SK-N-SH (cell line): ENCODE data around the gene MCUB. TPM values are rescaled to one million over a fixed set of nuclear protein-coding genes. Genes with fewer than 3 reads are reported as not detected.

ENCODE experiments used
- CTCF ChIA-PET: fragments of 300-600, 350-600 bp; formaldehyde crosslinking; extraction: SDS; loops from one replicate; lab custom pipeline; 2021; lab: Yijun Ruan, JAX
- POLR2A ChIA-PET: fragments of 350-600 bp; sonication (Branson Sonifier 250); formaldehyde crosslinking; extraction: SDS; loops from one replicate; lab custom pipeline; 2020; ENCODE audit warnings: antibody characterized with exemption, inconsistent platforms; lab: Yijun Ruan, JAX
- DNase-seq: peaks from one replicate; pipeline ENCODE4 v3.0.0; 2012
- H2AFZ ChIP-seq: fragments of 200-600 bp; sonication (generic); 2 replicates; pipeline ENCODE4 v1.8.1; 2016; ENCODE audit warnings: antibody characterized with exemption, mild to moderate bottlenecking, low read depth
- H3F3A ChIP-seq: fragments of 200-600 bp; sonication (generic); replicated peaks from 2 replicates; pipeline ENCODE3; 2016; ENCODE audit warnings: antibody characterized with exemption, mild to moderate bottlenecking; ENCODE audit not compliant: insufficient read depth
- H3K27ac ChIP-seq, 2 experiments: fragments of 200-500 bp in 1 of 2; fragments of 200-600 bp in 1 of 2; sonication (Bioruptor generic) in 1 of 2; sonication (generic), shearing (Covaris generic) in 1 of 2; 2 replicates each; pipeline versions ENCODE4 v1.5.1 to v1.6.1; 2014 to 2016; ENCODE audit warnings: low read depth in 2 of 2, inconsistent platforms in 1 of 2, low read length in 1 of 2, mild to moderate bottlenecking in 1 of 2, mixed read lengths in 1 of 2
- H3K27me3 ChIP-seq: fragments of 200-600 bp; sonication (generic), shearing (Covaris generic); 2 replicates; pipeline ENCODE4 v1.6.1; 2016; ENCODE audit warnings: mixed run types; ENCODE audit not compliant: insufficient read depth
- H3K36me3 ChIP-seq, 2 experiments: fragments of 200-500 bp in 1 of 2; fragments of 200-600 bp in 1 of 2; sonication (Bioruptor generic) in 1 of 2; sonication (generic) in 1 of 2; replicated peaks in 1 of 2; 2 replicates each; pipeline versions ENCODE3 to v1.5.1; 2014 to 2016; ENCODE audit warnings: low read length in 1 of 2, mild to moderate bottlenecking in 1 of 2; ENCODE audit not compliant: insufficient read depth in 2 of 2, control insufficient read depth in 1 of 2
- H3K4me1 ChIP-seq, 2 experiments: fragments of 200-500 bp in 1 of 2; fragments of 200-600 bp in 1 of 2; sonication (Bioruptor generic) in 1 of 2; sonication (generic), shearing (Covaris generic) in 1 of 2; 2 replicates each; pipeline versions ENCODE4 v1.5.1 to v1.6.1; 2014 to 2016; ENCODE audit warnings: low read depth in 1 of 2, low read length in 1 of 2, mixed run types in 1 of 2; ENCODE audit not compliant: insufficient read depth in 2 of 2, control insufficient read depth in 1 of 2
- H3K4me2 ChIP-seq: fragments of 200-600 bp; sonication (generic), shearing (Covaris generic); 2 replicates; pipeline ENCODE4 v1.6.1; 2017; ENCODE audit warnings: mixed run types
- H3K4me3 ChIP-seq, 2 experiments: fragments of 200-500 bp in 1 of 2; fragments of 200-600 bp in 1 of 2; sonication (Bioruptor generic) in 1 of 2; sonication (generic), shearing (Covaris generic) in 1 of 2; 2 replicates each; pipeline versions ENCODE4 v1.5.1 to v1.8.1; 2014 to 2016; ENCODE audit warnings: low read depth in 2 of 2, inconsistent platforms in 1 of 2, low read length in 1 of 2, mild to moderate bottlenecking in 1 of 2, mixed read lengths in 1 of 2, moderate library complexity in 1 of 2
- H3K79me2 ChIP-seq: fragments of 200-600 bp; sonication (generic); 2 replicates; pipeline ENCODE4 v1.8.1; 2017; ENCODE audit warnings: mild to moderate bottlenecking; ENCODE audit not compliant: insufficient read depth
- H3K9ac ChIP-seq: fragments of 200-600 bp; sonication (generic); 2 replicates; pipeline ENCODE4 v1.6.1; 2017; ENCODE audit warnings: mixed run types
- H3K9me2 ChIP-seq: fragments of 200-600 bp; sonication (generic); 2 replicates; pipeline ENCODE4 v1.6.1; 2017; ENCODE audit warnings: mixed run types
- H3K9me3 ChIP-seq: fragments of 200-600 bp; sonication (generic); 2 replicates; pipeline ENCODE4 v1.6.1; 2017; ENCODE audit warnings: mixed run types, mild to moderate bottlenecking, moderate library complexity
- H4K20me1 ChIP-seq: fragments of 200-600 bp; sonication (generic); 2 replicates; pipeline ENCODE4 v1.6.1; 2017; ENCODE audit warnings: mild to moderate bottlenecking, mixed run types; ENCODE audit not compliant: insufficient read depth
- CHD2 ChIP-seq: fragments of 150-350 bp; IDR thresholded peaks from 2 replicates; pipeline ENCODE4 v1.6.1; 2018; ENCODE audit warnings: low read length; ENCODE audit not compliant: partially characterized antibody
- CTCF ChIP-seq: fragments of 200-600 bp; sonication (generic); IDR thresholded peaks from 2 replicates; pipeline ENCODE4 v1.6.1; 2017; ENCODE audit warnings: antibody characterized with exemption, mild to moderate bottlenecking, moderate library complexity
- ELF1 ChIP-seq: IDR thresholded peaks from 2 replicates; pipeline ENCODE4 v1.4.0; 2012
- EZH2phosphoT487 ChIP-seq: fragments of 200-600 bp; sonication (generic); IDR thresholded peaks from 2 replicates; pipeline ENCODE4 v1.6.1; 2017; ENCODE audit warnings: low read depth, mixed run types, mild to moderate bottlenecking, antibody characterized with exemption, moderate library complexity, borderline replicate concordance
- FOSL2 ChIP-seq: IDR thresholded peaks from 2 replicates; pipeline ENCODE4 v1.4.0; 2012; ENCODE audit warnings: low read depth, mild to moderate bottlenecking, moderate library complexity, borderline replicate concordance
- FOXJ3 ChIP-seq: sonication (generic); formaldehyde crosslinking; IDR thresholded peaks from 2 replicates; pipeline ENCODE4 v1.5.1; 2020; ENCODE audit warnings: mild to moderate bottlenecking, missing genetic modification reagents
- GABPA ChIP-seq: IDR thresholded peaks from 2 replicates; pipeline ENCODE4 v1.4.0; 2012; ENCODE audit warnings: low read depth, mild to moderate bottlenecking
- MEF2A ChIP-seq: IDR thresholded peaks from 2 replicates; pipeline ENCODE4 v1.4.0; 2012; ENCODE audit warnings: low read depth, borderline replicate concordance
- MXI1 ChIP-seq: IDR thresholded peaks from 2 replicates; pipeline ENCODE4 v1.6.1; 2012; ENCODE audit warnings: mild to moderate bottlenecking, low read depth, low read length, improper control_type of control experiment
- NFIC ChIP-seq: IDR thresholded peaks from 2 replicates; pipeline ENCODE4 v1.4.0; 2012; ENCODE audit warnings: borderline replicate concordance
- NRF1 ChIP-seq: IDR thresholded peaks from 2 replicates; pipeline ENCODE4 v1.6.1; 2012; ENCODE audit warnings: low read depth, mild to moderate bottlenecking, low read length
- POLR2AphosphoS5 ChIP-seq: IDR thresholded peaks from 2 replicates; pipeline ENCODE4 v1.6.1; 2012; ENCODE audit warnings: low read depth, low read length
- REST ChIP-seq: IDR thresholded peaks from 2 replicates; pipeline ENCODE4 v1.6.1; 2012; ENCODE audit warnings: mild to moderate bottlenecking, low read depth, low read length, moderate library complexity
- RXRA ChIP-seq: IDR thresholded peaks from 2 replicates; pipeline ENCODE4 v1.4.0; 2012; ENCODE audit warnings: low read depth, mild to moderate bottlenecking, borderline replicate concordance
- SIN3A ChIP-seq: IDR thresholded peaks from 2 replicates; pipeline ENCODE4 v1.6.1; 2012; ENCODE audit warnings: low read depth, mild to moderate bottlenecking, low read length, moderate library complexity, borderline replicate concordance
- TEAD4 ChIP-seq: IDR thresholded peaks from 2 replicates; pipeline ENCODE4 v1.4.0; 2012; ENCODE audit warnings: mild to moderate bottlenecking, borderline replicate concordance; ENCODE audit not compliant: insufficient read depth
- USF2 ChIP-seq: fragments of 150-350 bp; IDR thresholded peaks from 2 replicates; pipeline ENCODE4 v1.6.1; 2017; ENCODE audit warnings: antibody characterized with exemption, low read length, low read depth, borderline replicate concordance
- ZBTB33 ChIP-seq: IDR thresholded peaks from 2 replicates; pipeline ENCODE4 v1.4.0; 2012; ENCODE audit warnings: low read depth, borderline replicate concordance
- WGBS: methylation state at CpG from one replicate; pipeline ENCODE4 v1.1.6; 2017; ENCODE audit warnings: low lambda C conversion rate; 5-methylcytosine and 5-hydroxymethylcytosine counted together
- polyA plus RNA-seq, 3 experiments: library from polyadenylated mRNA; depleted of rRNA; stranded (reverse); fragments of >200 nt; gene quantifications; 2 replicates each; pipeline ENCODE4 v1.2.3, GENCODE V29; 2012

MCUB gene
- polyA plus RNA-seq, 1 of the 3 experiments (the other 2 are of a cell fraction) = 39.3 TPM

GRCh38 chr4:109699553-109700225, 139.6 kb downstream of the MCUB start (continued):
- TF ChIP-seq ZBTB33 (no peak), MXI1 (no peak), EZH2phosphoT487 (no peak), CHD2 (no peak), NFIC (no peak), NRF1 (no peak), POLR2AphosphoS5 (no peak), ELF1 (no peak), FOSL2 (no peak)
- TF ChIP-seq, all 33 proteins: peak for 0

GRCh38 chr4:109701566-109702410, 141.7 kb downstream of the MCUB start:
- Histone ChIP-seq H3K27me3 (no peaks in the 10 kb centered on the region), H2AFZ (peak overlapping the region; percentile 97; the same call in 1 of the 2 replicates), H3K9me2 (no peaks in the 10 kb centered on the region), H3K27ac (peak overlapping the region in 1 of 2 experiments; percentile 67; a peak in 1 of 4 replicates), H3K4me2 (peak overlapping the region; percentile 92), H3F3A (peaks cover 20% of the 10 kb centered on the region), H3K79me2 (peaks cover 36% of the 10 kb centered on the region; the same call in 1 of the 2 replicates), H3K9me3 (no peaks in the 10 kb centered on the region), H3K9ac (peak overlapping the region; percentile 91), H3K4me3 (peak overlapping the region; percentile 74 to 98; a peak in 3 of 4 replicates), H4K20me1 (no peaks in the 10 kb centered on the region), H3K36me3 (peaks cover 3 to 10% of the 10 kb centered on the region in 2 experiments), H3K4me1 (peaks cover 8 to 13% of the 10 kb centered on the region in 2 experiments; a peak in 3 of 4 replicates)
- WGBS = 94% methylated on average over 21 of the region's 21 CpGs
- CTCF ChIA-PET = interaction anchor here (0.6 to 1.8 kb wide), 10 partner anchors 11 to 296 kb away, joined by 3 to 5 read pairs (median 3); partner anchors contain the start of gene SEC24B
- no peak for TF ChIP-seq MEF2A
- TF ChIP-seq RXRA = no peak
- no peak for TF ChIP-seq CTCF
- no peak for TF ChIP-seq USF2
- TF ChIP-seq FOXJ3 (CRISPR knock-in tag) = no peak
- TF ChIP-seq SIN3A = no peak
- TF ChIP-seq NRF1 = no peak
- no peak for TF ChIP-seq REST
- no peak for TF ChIP-seq TEAD4
- TF ChIP-seq GABPA = no peak
- DNase-seq = no peak
- POLR2A ChIA-PET = no interaction called here
